ENCODE measurements around the gene ATP5MC3. TPM values are rescaled to one million over a fixed set of nuclear protein-coding genes. Genes with fewer than 3 reads are reported as not detected.

ATP5MC3 gene
- total and polyA plus RNA-seq, 2 experiments from 2014 or later = 185 to 557 TPM

- TF ChIP-seq, protein P1, sequence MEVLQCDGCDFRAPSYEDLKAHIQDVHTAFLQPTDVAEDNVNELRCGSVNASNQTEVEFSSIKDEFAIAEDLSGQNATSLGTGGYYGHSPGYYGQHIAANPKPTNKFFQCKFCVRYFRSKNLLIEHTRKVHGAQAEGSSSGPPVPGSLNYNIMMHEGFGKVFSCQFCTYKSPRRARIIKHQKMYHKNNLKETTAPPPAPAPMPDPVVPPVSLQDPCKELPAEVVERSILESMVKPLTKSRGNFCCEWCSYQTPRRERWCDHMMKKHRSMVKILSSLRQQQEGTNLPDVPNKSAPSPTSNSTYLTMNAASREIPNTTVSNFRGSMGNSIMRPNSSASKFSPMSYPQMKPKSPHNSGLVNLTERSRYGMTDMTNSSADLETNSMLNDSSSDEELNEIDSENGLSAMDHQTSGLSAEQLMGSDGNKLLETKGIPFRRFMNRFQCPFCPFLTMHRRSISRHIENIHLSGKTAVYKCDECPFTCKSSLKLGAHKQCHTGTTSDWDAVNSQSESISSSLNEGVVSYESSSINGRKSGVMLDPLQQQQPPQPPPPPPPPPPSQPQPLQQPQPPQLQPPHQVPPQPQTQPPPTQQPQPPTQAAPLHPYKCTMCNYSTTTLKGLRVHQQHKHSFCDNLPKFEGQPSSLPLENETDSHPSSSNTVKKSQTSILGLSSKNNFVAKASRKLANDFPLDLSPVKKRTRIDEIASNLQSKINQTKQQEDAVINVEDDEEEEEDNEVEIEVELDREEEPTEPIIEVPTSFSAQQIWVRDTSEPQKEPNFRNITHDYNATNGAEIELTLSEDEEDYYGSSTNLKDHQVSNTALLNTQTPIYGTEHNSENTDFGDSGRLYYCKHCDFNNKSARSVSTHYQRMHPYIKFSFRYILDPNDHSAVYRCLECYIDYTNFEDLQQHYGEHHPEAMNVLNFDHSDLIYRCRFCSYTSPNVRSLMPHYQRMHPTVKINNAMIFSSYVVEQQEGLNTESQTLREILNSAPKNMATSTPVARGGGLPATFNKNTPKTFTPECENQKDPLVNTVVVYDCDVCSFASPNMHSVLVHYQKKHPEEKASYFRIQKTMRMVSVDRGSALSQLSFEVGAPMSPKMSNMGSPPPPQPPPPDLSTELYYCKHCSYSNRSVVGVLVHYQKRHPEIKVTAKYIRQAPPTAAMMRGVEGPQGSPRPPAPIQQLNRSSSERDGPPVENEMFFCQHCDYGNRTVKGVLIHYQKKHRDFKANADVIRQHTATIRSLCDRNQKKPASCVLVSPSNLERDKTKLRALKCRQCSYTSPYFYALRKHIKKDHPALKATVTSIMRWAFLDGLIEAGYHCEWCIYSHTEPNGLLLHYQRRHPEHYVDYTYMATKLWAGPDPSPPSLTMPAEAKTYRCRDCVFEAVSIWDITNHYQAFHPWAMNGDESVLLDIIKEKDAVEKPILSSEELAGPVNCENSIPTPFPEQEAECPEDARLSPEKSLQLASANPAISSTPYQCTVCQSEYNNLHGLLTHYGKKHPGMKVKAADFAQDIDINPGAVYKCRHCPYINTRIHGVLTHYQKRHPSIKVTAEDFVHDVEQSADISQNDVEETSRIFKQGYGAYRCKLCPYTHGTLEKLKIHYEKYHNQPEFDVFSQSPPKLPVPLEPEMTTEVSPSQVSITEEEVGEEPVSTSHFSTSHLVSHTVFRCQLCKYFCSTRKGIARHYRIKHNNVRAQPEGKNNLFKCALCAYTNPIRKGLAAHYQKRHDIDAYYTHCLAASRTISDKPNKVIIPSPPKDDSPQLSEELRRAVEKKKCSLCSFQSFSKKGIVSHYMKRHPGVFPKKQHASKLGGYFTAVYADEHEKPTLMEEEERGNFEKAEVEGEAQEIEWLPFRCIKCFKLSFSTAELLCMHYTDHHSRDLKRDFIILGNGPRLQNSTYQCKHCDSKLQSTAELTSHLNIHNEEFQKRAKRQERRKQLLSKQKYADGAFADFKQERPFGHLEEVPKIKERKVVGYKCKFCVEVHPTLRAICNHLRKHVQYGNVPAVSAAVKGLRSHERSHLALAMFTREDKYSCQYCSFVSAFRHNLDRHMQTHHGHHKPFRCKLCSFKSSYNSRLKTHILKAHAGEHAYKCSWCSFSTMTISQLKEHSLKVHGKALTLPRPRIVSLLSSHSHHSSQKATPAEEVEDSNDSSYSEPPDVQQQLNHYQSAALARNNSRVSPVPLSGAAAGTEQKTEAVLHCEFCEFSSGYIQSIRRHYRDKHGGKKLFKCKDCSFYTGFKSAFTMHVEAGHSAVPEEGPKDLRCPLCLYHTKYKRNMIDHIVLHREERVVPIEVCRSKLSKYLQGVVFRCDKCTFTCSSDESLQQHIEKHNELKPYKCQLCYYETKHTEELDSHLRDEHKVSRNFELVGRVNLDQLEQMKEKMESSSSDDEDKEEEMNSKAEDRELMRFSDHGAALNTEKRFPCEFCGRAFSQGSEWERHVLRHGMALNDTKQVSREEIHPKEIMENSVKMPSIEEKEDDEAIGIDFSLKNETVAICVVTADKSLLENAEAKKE (CRISPR knock-in tag; IDR thresholded peaks at IDR 0.05) = no peak
- no peak for TF ChIP-seq STAT1 (IDR thresholded peaks at IDR 0.05; ENCODE audit: unreplicated experiment)
- TF ChIP-seq POLR2AphosphoS5 (IDR thresholded peaks at IDR 0.05; ENCODE audit: low read depth) = no peak
Measured at GRCh38 chr2:175228179-175228578, 46.7 kb upstream of the ATP5MC3 start (continued).

- H3K27ac ChIP-seq (ENCODE audit: low read depth) = no peak overlapping the region
- no peak overlapping the region for H3K27ac Mint-ChIP-seq
- no peak overlapping the region for H2AFZ ChIP-seq
- ATAC-seq (no peak), DNase-seq (ENCODE audit: low spot score) (no peak)
- H3K79me2 ChIP-seq (replicated peaks; ENCODE audit: insufficient read depth) = no peaks in the 10 kb centered on the region
- no peaks in the 10 kb centered on the region for H4K20me1 ChIP-seq (replicated peaks; ENCODE audit: insufficient read depth)
- no peaks in the 10 kb centered on the region for H3K36me3 ChIP-seq (ENCODE audit: insufficient read depth)
- H3K4me1 Mint-ChIP-seq = no peaks in the 10 kb centered on the region
- no peaks in the 10 kb centered on the region for H3K4me1 ChIP-seq (ENCODE audit: insufficient read depth)
- no peaks in the 10 kb centered on the region for H3K36me3 Mint-ChIP-seq (ENCODE audit: low read depth)
- no peaks in the 10 kb centered on the region for H3F3A ChIP-seq (replicated peaks; ENCODE audit: low read depth)
- H3K27me3 ChIP-seq (ENCODE audit: insufficient read depth) = no peaks in the 10 kb centered on the region
- TF ChIP-seq EZH2phosphoT487 (IDR thresholded peaks at IDR 0.05; ENCODE audit: unreplicated experiment) = no peak
- no peak for TF ChIP-seq STAT1 (IDR thresholded peaks at IDR 0.05; ENCODE audit: unreplicated experiment)
- no peak overlapping the region for H3K4me3 Mint-ChIP-seq
- H3K9me3 Mint-ChIP-seq = no peaks in the 10 kb centered on the region
- no peaks in the 10 kb centered on the region for H3K9me2 ChIP-seq (ENCODE audit: insufficient read depth)
- H3K4me2 ChIP-seq = no peak overlapping the region
- H3K4me3 ChIP-seq = no peak overlapping the region
- no peaks in the 10 kb centered on the region for H3K27me3 Mint-ChIP-seq (ENCODE audit: insufficient read depth, low read depth, poor library complexity)
Measured at GRCh38 chr2:175227393-175227792, 45.9 kb upstream of the ATP5MC3 start.

DNA sequence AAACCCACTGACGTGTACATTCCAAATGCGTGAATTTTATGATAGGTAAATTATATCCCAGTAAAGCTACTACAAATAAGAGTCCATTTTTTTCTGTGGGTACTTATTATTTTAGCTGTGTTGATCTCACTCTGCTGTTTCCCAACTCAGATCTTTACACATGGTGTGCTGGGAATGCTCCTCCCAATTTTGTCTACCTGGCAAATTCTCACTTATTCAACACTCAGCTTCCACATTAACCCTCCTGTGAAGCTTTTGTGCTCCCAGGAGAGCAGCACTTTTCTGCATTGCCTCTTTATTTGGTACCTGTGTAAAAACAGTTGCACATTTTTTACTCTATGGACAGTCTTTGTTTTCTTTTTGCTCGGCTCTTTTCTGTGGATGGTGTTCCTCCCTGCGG lies 38.6 kb upstream of the ATP5MC3 start:
- Mint-ChIP-seq H3K4me1 (no peaks in the 10 kb centered on the region), H3K9me3 (no peaks in the 10 kb centered on the region), H3K27ac (no peak overlapping the region), H3K36me3 (ENCODE audit: low read depth) (no peaks in the 10 kb centered on the region), H3K27me3 (ENCODE audit: insufficient read depth, low read depth, poor library complexity) (no peaks in the 10 kb centered on the region), H3K4me3 (no peak overlapping the region)
- H3F3A ChIP-seq (replicated peaks; ENCODE audit: low read depth) = no peaks in the 10 kb centered on the region
- no peak overlapping the region for H3K4me3 ChIP-seq
- H3K79me2 ChIP-seq (replicated peaks; ENCODE audit: insufficient read depth) = no peaks in the 10 kb centered on the region
- no peaks in the 10 kb centered on the region for H3K36me3 ChIP-seq (ENCODE audit: insufficient read depth)
- ATAC-seq (no peak), DNase-seq (ENCODE audit: low spot score) (no peak)
- no peaks in the 10 kb centered on the region for H4K20me1 ChIP-seq (replicated peaks; ENCODE audit: insufficient read depth)
- H3K4me2 ChIP-seq = no peak overlapping the region
- no peaks in the 10 kb centered on the region for H3K4me1 ChIP-seq (ENCODE audit: insufficient read depth)
- H2AFZ ChIP-seq = no peak overlapping the region
- H3K27ac ChIP-seq (ENCODE audit: low read depth) = no peak overlapping the region
- H3K27me3 ChIP-seq (ENCODE audit: insufficient read depth) = no peaks in the 10 kb centered on the region
- no peaks in the 10 kb centered on the region for H3K9me2 ChIP-seq (ENCODE audit: insufficient read depth)
- TF ChIP-seq CTCF (conservative IDR thresholded peaks at IDR 0.05; ENCODE audit: low read depth in 2 of 2) = no peak
- TF ChIP-seq POLR2AphosphoS5 (IDR thresholded peaks at IDR 0.05; ENCODE audit: low read depth) = no peak
- TF ChIP-seq ZNF331 (CRISPR knock-in tag; IDR thresholded peaks at IDR 0.05; ENCODE audit: low read depth) = no peak

Measured in GM23338 (cell line).